C4-2B (cell line): ENCODE results near the gene PDGFB.

Experiments
- ZFX ChIP-seq: fragments of 450-650 bp; IDR thresholded peaks from 2 replicates; pipeline ENCODE4 v1.6.1; 2017
- TF ChIP-seq, protein P1 (sequence below): fragments of 450-650 bp; conservative IDR thresholded peaks from 2 replicates; pipeline ENCODE4 v1.5.1; 2017; ENCODE audit warnings: mild to moderate bottlenecking

DNA sequence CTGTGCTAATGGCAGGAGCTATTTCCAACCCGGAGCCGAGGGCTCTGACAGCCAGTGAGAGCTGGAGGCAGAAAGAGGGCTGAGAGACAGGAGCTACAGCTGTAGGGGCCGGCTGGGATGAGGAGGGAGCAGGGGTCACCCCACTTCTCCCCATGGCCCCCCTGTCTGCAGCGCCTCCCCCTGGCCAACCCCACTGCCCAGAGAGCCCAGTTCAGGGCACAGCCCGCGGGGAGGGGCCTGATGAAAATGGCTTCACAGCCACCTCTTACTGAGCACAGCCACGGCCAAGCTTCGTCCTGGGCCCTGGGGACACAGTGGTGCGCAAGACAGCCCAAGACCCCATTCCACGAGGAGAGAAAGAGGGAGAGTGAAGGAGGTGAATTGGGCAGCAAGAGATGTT is 46.7 kb upstream of the PDGFB start:
- TF ChIP-seq, protein P1, sequence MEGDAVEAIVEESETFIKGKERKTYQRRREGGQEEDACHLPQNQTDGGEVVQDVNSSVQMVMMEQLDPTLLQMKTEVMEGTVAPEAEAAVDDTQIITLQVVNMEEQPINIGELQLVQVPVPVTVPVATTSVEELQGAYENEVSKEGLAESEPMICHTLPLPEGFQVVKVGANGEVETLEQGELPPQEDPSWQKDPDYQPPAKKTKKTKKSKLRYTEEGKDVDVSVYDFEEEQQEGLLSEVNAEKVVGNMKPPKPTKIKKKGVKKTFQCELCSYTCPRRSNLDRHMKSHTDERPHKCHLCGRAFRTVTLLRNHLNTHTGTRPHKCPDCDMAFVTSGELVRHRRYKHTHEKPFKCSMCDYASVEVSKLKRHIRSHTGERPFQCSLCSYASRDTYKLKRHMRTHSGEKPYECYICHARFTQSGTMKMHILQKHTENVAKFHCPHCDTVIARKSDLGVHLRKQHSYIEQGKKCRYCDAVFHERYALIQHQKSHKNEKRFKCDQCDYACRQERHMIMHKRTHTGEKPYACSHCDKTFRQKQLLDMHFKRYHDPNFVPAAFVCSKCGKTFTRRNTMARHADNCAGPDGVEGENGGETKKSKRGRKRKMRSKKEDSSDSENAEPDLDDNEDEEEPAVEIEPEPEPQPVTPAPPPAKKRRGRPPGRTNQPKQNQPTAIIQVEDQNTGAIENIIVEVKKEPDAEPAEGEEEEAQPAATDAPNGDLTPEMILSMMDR: no peak
- no peak for TF ChIP-seq ZFX
